ENCODE data around the gene PRDX1.

PRDX1 gene

DNA sequence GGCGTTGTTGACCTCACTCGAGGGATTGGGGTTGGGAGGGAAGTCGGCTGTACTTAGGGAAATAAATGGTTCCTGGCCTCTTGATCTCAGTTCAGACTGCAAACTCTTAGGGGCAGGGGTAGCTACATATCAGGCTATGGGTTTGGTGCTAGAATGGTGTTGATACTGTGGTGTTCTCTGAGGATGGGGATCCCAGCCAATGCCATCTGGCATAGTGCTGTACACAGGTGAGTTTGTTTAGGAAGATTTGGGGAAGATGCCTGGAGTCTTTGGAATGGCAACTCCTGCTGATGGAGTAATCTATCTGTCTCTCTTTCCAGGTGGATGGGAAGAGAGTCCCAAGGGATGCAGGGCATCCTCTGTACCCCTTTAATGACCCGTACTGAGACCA, 47.9 kb upstream of the PRDX1 start:
- H3K9me2 ChIP-seq (replicated peaks; ENCODE audit: insufficient read depth, low read length): no peaks in the 10 kb centered on the region
- H3K4me3 ChIP-seq (ENCODE audit: low read length): no peak overlapping the region
- H3K27ac ChIP-seq (ENCODE audit: low read length): no peak overlapping the region
- H3K9ac ChIP-seq (ENCODE audit: low read length): no peak overlapping the region
- TF ChIP-seq EZH2 (optimal IDR thresholded peaks at IDR 0.05; ENCODE audit: low read depth, low read length) (no peak), CTCF (IDR thresholded peaks at IDR 0.05; ENCODE audit: low read length) (no peak), EZH2phosphoT487 (IDR thresholded peaks at IDR 0.05; ENCODE audit: low read length) (no peak)
- no peak for DNase-seq
- H3K27me3 ChIP-seq (replicated peaks; ENCODE audit: insufficient read depth, low read length): no peaks in the 10 kb centered on the region
- no peak overlapping the region for H3K4me2 ChIP-seq (ENCODE audit: low read depth, low read length)
- H3K4me1 ChIP-seq (ENCODE audit: low read length): no peaks in the 10 kb centered on the region
- H4K20me1 ChIP-seq (ENCODE audit: insufficient read depth, low read length): no peaks in the 10 kb centered on the region
- no peak overlapping the region for H2AFZ ChIP-seq (ENCODE audit: low read length)
- peaks cover 6% of the 10 kb centered on the region; the same call in 1 of the 2 replicates for H3F3A ChIP-seq (ENCODE audit: insufficient read depth, low read length)
- H3K9me3 ChIP-seq (replicated peaks; ENCODE audit: insufficient read depth, low read length): no peaks in the 10 kb centered on the region
- H3K36me3 ChIP-seq (replicated peaks; ENCODE audit: insufficient read depth, low read length): no peaks in the 10 kb centered on the region
- peaks cover 7% of the 10 kb centered on the region; the same call in 1 of the 2 replicates for H3K79me2 ChIP-seq (ENCODE audit: low read length)

DNA sequence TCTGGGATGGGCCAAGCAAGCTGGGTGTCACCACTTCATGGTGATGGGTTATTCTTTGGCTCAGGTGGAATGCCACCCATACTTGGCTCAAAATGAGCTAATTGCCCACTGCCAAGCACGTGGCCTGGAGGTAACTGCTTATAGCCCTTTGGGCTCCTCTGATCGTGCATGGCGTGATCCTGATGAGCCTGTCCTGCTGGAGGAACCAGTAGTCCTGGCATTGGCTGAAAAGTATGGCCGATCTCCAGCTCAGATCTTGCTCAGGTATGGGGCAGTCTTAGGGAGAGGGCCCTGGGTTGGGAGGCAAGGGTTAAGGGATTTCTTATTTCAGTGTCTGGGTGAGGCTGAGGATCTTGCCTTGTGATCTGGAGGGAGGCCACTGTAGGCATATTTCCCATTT, 46.7 kb upstream of the PRDX1 start:
- Histone ChIP-seq H3K27me3 (replicated peaks; ENCODE audit: insufficient read depth, low read length) (no peaks in the 10 kb centered on the region), H3K4me3 (ENCODE audit: low read length) (no peak overlapping the region), H3K27ac (ENCODE audit: low read length) (no peak overlapping the region), H3K9me2 (replicated peaks; ENCODE audit: insufficient read depth, low read length) (no peaks in the 10 kb centered on the region), H3F3A (ENCODE audit: insufficient read depth, low read length) (peaks cover 9% of the 10 kb centered on the region), H3K4me1 (ENCODE audit: low read length) (no peaks in the 10 kb centered on the region), H2AFZ (ENCODE audit: low read length) (no peak overlapping the region), H3K9me3 (replicated peaks; ENCODE audit: insufficient read depth, low read length) (no peaks in the 10 kb centered on the region), H4K20me1 (ENCODE audit: insufficient read depth, low read length) (no peaks in the 10 kb centered on the region), H3K4me2 (ENCODE audit: low read depth, low read length) (no peak overlapping the region), H3K79me2 (ENCODE audit: low read length) (peaks cover 13% of the 10 kb centered on the region), H3K36me3 (replicated peaks; ENCODE audit: insufficient read depth, low read length) (no peaks in the 10 kb centered on the region), H3K9ac (ENCODE audit: low read length) (no peak overlapping the region)
- TF ChIP-seq CTCF (IDR thresholded peaks at IDR 0.05; ENCODE audit: low read length) (no peak), EZH2 (optimal IDR thresholded peaks at IDR 0.05; ENCODE audit: low read depth, low read length) (no peak), EZH2phosphoT487 (IDR thresholded peaks at IDR 0.05; ENCODE audit: low read length) (no peak)
- DNase-seq: no peak

DNA sequence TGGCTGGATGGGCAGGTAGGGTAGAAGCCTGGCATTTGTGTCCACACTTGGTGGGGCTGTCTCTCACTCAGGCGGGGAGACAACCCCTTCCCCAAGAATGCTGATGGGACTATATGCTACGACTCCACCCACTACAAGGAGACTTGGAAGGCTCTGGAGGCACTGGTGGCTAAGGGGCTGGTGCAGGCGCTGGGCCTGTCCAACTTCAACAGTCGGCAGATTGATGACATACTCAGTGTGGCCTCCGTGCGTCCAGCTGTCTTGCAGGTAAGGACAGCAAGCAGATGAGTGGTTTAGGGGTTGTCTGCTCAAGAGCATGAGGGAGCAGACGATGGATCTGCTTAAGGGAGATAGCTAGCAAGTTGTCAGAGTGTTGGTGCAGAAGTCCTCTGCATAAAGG, 46.2 kb upstream of the PRDX1 start:
- Histone ChIP-seq H3K9me3 (replicated peaks; ENCODE audit: insufficient read depth, low read length) (no peaks in the 10 kb centered on the region), H3K4me1 (ENCODE audit: low read length) (no peaks in the 10 kb centered on the region), H3K4me2 (ENCODE audit: low read depth, low read length) (no peak overlapping the region), H3K27ac (ENCODE audit: low read length) (no peak overlapping the region), H3K27me3 (replicated peaks; ENCODE audit: insufficient read depth, low read length) (no peaks in the 10 kb centered on the region), H3K79me2 (ENCODE audit: low read length) (peaks cover 13% of the 10 kb centered on the region), H3K9me2 (replicated peaks; ENCODE audit: insufficient read depth, low read length) (no peaks in the 10 kb centered on the region), H4K20me1 (ENCODE audit: insufficient read depth, low read length) (no peaks in the 10 kb centered on the region), H3K9ac (ENCODE audit: low read length) (no peak overlapping the region), H3K36me3 (replicated peaks; ENCODE audit: insufficient read depth, low read length) (no peaks in the 10 kb centered on the region), H3K4me3 (ENCODE audit: low read length) (no peak overlapping the region), H3F3A (ENCODE audit: insufficient read depth, low read length) (peaks cover 9% of the 10 kb centered on the region), H2AFZ (ENCODE audit: low read length) (no peak overlapping the region)
- no peak for TF ChIP-seq EZH2phosphoT487 (IDR thresholded peaks at IDR 0.05; ENCODE audit: low read length)
- TF ChIP-seq EZH2 (optimal IDR thresholded peaks at IDR 0.05; ENCODE audit: low read depth, low read length): no peak
- no peak for TF ChIP-seq CTCF (IDR thresholded peaks at IDR 0.05; ENCODE audit: low read length)
- no peak for DNase-seq
